A549 (cell line): ENCODE measurements around the gene HERC3.

Source experiments
- CEBPB ChIP-seq, 2 experiments: fragments of >200 bp in 1 of 2; sonication (Bioruptor Twin) in 1 of 2; formaldehyde crosslinking in 1 of 2; IDR thresholded peaks; 2 replicates each; pipeline ENCODE4 v1.6.1; 2012 to 2016
- EP300 ChIP-seq, 2 experiments: fragments of >200 bp; sonication (Bioruptor Twin); formaldehyde crosslinking; IDR thresholded peaks; 2 replicates in 1 of 2; 3 replicates in 1 of 2; pipeline ENCODE4 v1.6.1; 2016 to 2017
- GATA3 ChIP-seq: IDR thresholded peaks from 2 replicates; pipeline ENCODE4 v1.6.1; 2012; ENCODE audit warnings: borderline replicate concordance
- HOXB5 ChIP-seq: fragments of 250-450 bp; sonication (Bioruptor Pico); IDR thresholded peaks from 2 replicates; pipeline ENCODE4 v1.5.0; 2020; ENCODE audit warnings: mild to moderate bottlenecking, moderate library complexity
- NR3C1 ChIP-seq: fragments of >200 bp; sonication (Bioruptor Twin); formaldehyde crosslinking; IDR thresholded peaks from 3 replicates; pipeline ENCODE4 v1.6.1; 2017
- PHF8 ChIP-seq: fragments of 200-600 bp; sonication (generic); IDR thresholded peaks from 2 replicates; pipeline ENCODE4 v1.6.1; 2016; ENCODE audit warnings: low read depth, mild to moderate bottlenecking, antibody characterized with exemption, moderate library complexity, borderline replicate concordance
- RAD21 ChIP-seq, 2 experiments: fragments of >200 bp in 1 of 2; sonication (Bioruptor Twin) in 1 of 2; formaldehyde crosslinking in 1 of 2; IDR thresholded peaks in 1 of 2; conservative IDR thresholded peaks in 1 of 2; 2 replicates in 1 of 2; 3 replicates in 1 of 2; pipeline ENCODE4 v1.6.1; 2012 to 2018; ENCODE audit warnings: inconsistent platforms in 1 of 2
- TP53 ChIP-seq: fragments of 250-450 bp; sonication (Bioruptor Pico); IDR thresholded peaks from 2 replicates; pipeline ENCODE4 v1.5.0; 2021; ENCODE audit warnings: mild to moderate bottlenecking, moderate library complexity
- TF ChIP-seq, protein P1 (sequence below): IDR thresholded peaks from 2 replicates; pipeline ENCODE4 v1.6.1; 2012

DNA sequence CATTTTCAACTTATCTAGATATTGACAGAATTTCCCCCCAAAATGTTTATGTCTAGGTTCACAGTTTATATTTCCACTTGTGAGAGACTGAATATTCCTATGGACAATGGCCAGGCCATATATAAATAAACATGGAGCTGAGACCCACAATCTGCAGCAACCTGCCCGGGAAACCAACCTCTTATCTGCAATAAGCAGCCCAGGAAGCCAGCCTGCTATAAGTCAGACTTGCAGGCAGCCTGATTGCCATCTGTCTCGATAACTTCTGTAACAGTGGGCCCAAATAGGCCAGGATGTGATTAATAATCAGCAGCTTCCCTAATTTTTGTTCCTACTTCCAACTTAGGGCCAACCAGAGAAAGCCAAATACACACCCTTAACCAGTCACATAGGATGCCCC lies 110.5 kb downstream of the HERC3 start:
- TF ChIP-seq HOXB5 (CRISPR knock-in tag), result no peak
- TF ChIP-seq EP300 (IDR thresholded peaks at IDR 0.05), result no peak
- no peak for TF ChIP-seq RAD21 (conservative IDR thresholded peaks at IDR 0.05 in 1 of 2, IDR thresholded peaks at IDR 0.05 in 1 of 2)
- no peak for TF ChIP-seq PHF8
- TF ChIP-seq TP53 (CRISPR knock-in tag), result no peak
- TF ChIP-seq NR3C1, result no peak
- TF ChIP-seq, protein P1, sequence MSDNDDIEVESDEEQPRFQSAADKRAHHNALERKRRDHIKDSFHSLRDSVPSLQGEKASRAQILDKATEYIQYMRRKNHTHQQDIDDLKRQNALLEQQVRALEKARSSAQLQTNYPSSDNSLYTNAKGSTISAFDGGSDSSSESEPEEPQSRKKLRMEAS, result no peak
- TF ChIP-seq CEBPB (IDR thresholded peaks at IDR 0.05), result no peak
- no peak for TF ChIP-seq GATA3
